Erythroblast (primary cell): Measurements from ENCODE around the gene SMIM32.

Experiments used
- DNase-seq, 2 experiments: peaks; one replicate each; lab custom pipeline; 2025; lab: John Stamatoyannopoulos, UW
- GATA1 ChIP-seq: IDR thresholded peaks from 2 replicates; pipeline ENCODE4 v1.6.1; 2011; ENCODE audit warnings: low read depth, mild to moderate bottlenecking, control low read depth, low read length, moderate library complexity
- POLR2A ChIP-seq: IDR thresholded peaks from 2 replicates; pipeline ENCODE4 v1.6.1; 2011; ENCODE audit warnings: mild to moderate bottlenecking, low read length

Gene SMIM32

DNA sequence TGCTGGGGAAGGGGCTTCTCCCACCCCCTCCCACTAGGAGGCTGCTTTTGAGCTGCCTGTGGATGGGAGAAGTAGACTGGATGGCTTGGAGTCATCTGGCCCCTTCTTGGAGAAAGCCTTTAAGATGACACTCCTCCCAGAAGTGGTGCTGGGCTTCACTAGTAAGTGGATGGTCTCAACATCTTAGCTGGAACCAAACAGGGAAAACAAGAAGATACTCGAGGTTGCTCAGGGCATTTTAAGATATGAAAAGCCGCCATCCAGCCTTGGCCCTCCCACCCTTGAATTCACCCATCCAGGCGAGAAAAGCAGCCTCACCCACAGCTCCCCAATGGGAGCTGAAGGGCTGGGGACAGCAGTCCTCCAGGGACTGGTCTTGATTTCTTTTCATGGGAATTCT is 7.8 kb upstream of the SMIM32 start:
- TF ChIP-seq POLR2A (no peak), GATA1 (no peak)
- DNase-seq, result no peak

DNA sequence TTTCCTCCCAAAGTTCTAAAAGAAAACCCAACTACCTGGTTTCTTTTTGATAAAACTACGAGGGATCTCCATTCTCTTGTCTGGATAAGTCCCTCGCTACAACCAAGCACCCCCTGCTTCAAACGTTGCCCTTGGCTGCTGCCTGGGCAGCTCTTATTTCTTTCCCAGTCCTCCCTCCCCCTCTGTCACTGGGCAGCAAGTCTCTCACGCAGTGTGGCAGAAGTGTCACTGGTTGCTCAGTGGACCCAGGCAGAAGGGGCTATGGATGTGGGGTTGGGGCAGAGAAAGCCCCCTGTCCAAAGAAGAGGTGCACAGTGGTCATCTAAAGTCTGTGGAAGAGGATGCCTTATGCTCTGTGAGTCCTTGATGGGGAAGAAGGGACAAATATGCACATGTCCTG is 7.2 kb upstream of the SMIM32 start:
- no peak for DNase-seq
- no peak for TF ChIP-seq POLR2A
- no peak for TF ChIP-seq GATA1

DNA sequence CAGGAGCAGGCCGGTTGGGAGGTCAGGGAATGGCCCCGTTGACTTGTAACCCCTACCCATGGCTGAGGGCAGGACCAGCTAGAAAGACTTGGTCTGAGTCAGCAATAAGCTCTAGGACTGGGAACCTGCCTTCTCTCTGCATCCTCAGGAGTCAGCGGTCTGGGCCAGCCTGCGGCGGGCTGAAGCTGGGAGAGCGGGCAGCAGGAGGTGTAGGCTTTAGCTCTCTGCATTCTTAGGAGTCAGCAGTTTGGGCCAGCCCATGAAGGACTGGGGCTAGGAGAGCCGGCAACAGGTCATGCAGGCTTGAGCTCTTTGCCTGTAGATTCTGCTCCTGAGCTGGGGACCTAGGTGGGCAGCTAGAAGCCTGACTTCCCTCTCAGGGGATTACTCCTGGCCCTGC is 6.4 kb upstream of the SMIM32 start:
- no peak for TF ChIP-seq POLR2A

DNA sequence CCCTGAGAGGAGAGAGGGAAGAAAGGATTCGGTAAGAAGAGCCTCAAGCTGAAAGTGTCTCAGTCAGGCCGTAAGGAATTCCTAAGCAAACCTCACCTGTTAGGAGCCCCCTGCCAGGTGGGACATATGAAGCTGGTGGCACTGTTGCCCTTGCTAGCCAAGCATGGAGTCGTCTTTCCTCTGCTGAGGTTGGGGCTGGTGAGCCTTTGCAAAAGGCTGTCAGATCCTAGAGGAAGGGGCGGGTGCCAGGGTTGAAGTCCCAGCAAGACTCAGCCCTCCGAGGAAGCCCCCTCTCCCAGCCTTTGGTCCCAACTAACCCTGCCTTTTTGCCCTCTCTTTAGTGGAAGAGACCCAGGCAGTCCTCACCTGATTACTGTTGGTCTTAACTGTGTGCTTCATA is 5.5 kb upstream of the SMIM32 start:
- DNase-seq, result no peak
- TF ChIP-seq POLR2A, result no peak
- no peak for TF ChIP-seq GATA1

More for the DNA sequence above, 6.4 kb upstream of the SMIM32 start:
- DNase-seq, result no peak

DNA sequence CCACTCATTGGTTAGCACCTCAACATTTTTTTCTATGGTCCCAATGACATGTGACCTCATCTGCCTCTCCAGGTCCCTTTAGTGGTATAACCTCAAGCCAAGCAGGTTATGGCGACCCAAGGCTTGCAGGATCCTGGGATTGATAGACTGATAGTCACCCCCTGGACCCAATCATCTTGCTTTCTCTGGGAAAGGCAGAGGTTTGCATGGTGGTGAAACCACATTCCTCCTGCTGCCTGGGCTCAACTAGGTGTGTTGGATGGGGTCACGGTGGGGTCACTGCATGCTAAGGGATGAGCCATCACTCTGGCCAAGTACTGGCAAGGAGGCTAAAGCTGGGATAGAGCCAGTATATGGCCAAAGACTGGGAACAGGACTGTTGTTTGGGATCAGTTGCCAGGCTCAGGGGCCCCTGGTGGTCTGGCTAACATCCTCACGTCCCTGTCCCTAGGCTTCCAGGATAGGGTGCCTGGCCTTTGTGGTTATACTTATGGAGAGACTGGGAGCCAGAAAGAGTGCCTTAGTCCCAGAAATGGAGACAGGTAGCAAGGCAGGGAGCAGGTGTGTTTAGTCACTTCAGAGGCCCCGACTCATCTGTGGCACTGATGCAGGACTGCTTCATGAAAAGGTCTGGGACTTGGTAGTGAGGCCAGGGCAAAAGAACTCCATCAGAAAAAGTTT is 4.6 kb upstream of the SMIM32 start:
- DNase-seq, result no peak
- TF ChIP-seq POLR2A (no peak), GATA1 (no peak)

DNA sequence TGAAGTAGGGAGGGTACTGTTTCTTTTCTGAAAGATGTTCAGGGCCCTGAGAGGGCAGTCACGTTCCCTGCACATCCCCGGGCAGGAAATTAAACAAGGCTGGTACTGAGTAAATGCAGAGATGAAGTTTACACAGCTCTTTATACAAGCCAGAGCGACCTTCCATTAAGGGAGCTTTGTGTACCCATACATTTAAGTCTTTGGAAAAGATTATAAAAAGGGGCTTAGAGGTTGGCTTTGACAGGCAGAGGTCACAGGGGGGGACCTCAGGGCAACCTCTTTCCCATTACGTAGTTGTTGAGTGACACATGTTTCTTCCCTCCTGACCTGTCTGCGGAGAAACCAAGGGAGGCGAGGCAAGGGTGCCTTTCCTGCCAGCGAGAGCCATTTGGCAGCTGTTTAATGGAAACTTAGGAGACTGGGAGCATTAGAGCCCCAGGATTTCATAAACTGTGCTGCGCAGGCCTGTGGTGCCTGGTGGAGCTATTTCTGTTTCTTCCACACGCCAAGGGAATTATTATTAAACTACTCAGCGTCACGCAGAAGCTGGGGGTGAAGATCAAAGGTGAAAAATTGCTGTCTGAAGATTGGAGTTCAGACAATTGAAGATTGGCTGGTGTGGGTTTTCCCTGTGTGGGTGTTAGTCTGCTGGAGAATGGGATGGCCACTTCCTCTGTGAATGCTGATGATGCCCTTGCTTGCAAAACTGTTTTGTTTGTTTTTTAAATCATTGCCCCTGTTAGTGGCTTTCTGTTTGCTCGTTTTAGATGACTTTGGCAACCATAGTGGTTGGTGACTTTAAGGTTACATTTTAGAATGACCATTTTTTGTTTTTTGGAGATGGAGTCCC is 3.2 kb upstream of the SMIM32 start:
- TF ChIP-seq GATA1 (no peak), POLR2A (no peak)
- no peak for DNase-seq

DNA sequence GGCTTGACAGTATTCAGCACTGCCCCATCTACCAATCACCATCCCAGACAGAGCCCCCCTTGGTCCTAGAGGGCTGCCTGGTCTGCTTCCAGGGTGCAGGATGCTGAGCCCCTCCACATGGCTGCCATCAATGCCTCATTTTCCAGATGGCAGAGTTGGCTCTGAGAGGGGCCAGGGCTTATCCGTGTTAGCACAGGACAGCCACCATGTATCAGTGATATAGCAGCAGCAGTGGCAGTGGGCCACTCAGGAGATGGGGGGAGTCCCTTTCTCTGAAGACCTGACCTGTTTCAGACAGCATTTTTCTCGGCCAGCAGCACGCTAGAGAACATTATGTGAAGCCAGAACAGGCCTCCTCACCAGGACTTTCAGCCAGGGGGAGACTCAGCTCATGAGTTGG is 1.6 kb upstream of the SMIM32 start:
- DNase-seq, result no peak
- TF ChIP-seq POLR2A, result no peak
- TF ChIP-seq GATA1, result no peak

DNA sequence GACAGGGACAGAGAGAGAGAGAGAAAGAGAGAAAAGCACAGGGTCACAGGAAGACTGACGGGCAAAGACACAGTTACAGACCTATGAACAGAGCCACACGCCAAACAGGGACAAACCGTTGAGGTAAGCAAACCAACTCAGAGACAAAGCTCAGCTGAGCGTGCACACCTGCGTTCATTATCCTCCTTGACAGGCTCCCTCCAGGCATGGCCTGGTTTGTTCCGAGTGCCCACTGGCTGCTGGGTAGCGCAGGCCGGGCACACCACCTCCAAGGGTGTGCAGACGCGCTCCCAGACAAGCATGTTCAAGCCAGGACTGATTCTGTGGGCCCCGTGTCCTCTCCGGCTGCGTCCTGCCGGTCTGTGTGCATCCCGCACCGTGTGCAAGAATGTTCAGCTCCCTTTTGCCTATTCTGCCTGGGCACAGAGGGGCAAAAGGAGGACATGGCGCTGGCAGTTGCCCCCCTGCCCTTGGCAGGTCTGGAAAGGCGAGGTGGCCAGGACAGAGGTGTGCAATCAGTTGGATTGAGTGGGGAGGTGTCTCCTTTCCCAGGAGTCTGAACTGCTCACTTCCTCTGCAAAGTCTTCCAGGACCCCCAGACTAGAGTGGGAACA is 467 bp upstream of the SMIM32 start:
- no peak for DNase-seq
- TF ChIP-seq GATA1, result no peak
- TF ChIP-seq POLR2A, result no peak

DNA sequence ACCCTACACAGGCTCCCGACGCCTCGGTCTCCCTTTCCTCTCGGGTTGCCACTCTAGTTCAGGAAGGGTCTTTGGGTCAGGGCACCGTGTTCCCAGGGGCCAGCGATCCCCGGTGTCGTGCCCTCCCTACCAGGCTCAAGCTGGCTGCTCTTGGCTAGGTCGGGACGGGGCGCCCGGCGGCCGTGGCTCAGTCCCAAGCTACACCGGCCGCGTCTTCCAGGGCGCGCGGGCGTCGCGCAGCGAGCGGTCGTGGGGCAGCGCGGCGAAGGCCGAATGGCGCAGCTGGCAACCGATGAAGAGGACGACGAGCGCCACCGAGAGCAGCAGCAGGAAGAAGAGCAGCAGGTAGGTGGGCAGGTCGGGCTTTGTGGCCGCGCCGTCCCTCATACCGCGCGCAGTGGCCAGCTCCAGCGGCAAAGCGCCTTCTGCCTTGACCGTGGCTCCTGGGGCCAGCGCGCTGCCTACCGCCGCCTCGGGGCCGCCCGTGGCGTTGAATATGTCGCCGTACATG is 892 bp downstream of the SMIM32 start:
- peak in 1 of 2 experiments; percentile 3 for DNase-seq
- TF ChIP-seq POLR2A (no peak), GATA1 (no peak)

DNA sequence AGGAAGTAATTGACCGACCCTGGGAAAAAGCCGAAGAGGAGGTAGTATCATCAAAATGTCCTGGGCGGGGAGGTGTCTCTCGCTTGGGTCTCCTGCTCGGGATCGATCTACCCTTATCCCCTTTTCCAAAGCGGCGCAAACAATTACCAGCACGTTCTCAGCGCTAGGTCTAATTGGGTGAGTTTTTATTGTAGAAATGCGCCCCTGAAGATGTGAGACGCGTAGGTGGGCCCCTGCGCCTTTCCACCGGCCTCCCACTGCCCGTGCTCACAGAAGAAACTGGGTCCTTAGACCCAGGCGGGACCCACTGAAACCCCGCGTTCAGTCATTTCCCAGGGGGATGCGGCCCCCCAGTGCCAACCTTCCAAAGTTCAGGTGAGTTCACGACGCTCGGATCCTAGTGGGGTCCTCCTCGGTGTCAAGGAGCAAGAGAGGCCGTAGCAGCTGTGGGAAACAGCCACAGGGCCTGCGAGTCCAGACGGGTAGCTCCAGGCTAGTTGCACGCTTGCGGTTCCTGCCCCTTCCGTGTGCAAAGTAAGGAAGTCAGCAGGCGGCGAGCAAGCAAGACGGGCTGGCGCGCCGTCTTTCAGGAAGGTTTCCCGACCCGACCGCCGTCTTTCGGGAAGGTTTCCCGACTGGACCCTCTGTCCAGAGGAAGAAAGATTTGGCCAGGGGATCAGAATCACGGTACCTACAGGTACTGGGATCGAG is 1.5 kb downstream of the SMIM32 start:
- TF ChIP-seq GATA1, result no peak
- no peak for DNase-seq

DNA sequence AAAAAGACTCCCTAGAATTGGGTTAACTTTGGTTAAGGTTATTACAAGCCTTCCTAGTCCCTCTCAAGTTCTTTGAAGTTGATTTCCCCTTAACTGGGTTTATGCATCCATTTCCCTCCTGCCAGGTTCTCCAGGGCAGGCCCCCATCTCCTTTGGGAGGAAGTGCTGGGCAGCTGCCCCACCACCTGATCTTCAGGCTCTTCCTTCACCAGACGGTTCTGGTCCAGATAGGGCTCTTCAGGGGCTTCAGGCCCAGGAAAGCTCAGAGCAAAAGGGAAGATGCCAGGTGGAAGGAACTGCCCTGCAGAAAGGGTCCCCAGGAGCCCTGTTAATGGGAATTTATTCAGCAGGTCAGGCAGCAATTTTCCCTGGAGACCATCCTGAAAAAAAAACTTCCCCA is 2.1 kb downstream of the SMIM32 start:
- DNase-seq, result no peak
- TF ChIP-seq GATA1, result no peak
- no peak for TF ChIP-seq POLR2A

DNA sequence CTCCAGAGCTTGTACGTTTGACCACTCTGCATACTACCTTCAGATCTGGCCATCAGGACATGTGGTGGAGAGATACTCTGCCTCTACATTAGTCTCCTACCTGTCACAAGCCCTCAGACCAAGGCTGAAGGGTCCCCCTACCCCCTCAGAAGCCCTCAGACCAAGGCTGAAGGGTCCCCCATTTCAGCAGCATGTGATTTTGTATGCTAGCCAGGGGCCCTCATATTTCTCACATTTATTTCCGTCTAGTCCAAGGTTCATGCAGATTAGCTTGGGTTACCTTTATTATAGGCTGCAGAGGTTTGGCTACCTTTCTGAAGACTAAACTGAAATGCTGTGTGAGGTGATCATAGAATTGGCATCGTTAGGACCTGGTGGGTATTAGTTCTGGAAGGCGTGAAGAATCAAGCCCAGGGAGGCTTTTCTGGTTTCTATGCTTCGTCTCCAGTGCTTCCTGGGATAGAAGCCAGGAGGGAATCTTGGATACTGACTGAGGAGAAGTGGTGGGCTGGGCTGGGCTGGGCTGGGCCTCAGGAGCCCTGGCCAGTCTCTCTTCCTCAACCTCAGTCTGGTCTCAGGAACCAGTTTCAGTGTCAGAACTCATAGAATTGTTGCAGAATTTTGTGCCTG is 2.8 kb downstream of the SMIM32 start:
- TF ChIP-seq POLR2A, result no peak
- no peak for TF ChIP-seq GATA1
- no peak for DNase-seq

DNA sequence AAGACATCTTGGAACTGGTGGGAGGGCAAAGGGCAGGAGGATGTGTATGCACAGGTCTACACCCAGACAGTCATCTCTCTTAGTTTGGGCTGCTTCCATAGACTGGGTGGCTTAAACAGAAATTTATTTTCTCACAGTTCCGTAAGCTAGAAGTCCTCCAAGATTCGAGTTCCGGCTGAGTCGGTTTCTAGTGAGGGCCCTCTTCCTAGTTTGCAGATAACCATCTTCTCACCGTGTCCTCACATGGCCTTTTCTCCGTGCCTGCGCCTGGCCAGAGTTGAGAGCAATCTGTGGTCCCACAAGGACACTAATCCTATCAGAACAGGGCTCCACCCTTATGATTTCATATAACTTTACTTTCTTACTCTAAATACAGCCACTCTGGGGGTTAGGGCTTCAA is 4.1 kb downstream of the SMIM32 start:
- no peak for DNase-seq
- TF ChIP-seq GATA1 (no peak), POLR2A (no peak)
